Measurements from ENCODE around the gene AFF3.

AFF3 gene

DNA sequence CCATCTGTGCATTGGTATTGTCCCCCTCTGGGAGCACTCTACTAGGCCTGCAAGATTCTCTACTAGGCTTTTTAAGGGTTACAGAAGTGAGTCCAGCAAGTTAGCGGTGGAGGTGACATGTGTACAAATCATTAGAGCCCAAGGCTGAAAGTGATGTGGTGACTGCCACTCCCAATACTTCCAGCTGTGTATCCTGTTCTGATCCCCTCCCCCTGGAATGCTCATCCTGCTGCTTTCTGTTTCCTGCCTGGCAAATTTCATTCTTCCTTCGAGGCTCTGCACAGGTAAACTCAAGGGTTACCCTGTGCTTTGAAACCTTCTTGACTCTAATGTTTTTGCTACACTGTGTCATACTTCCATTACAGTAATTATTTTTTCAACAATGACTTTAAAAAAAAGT, 394.0 kb downstream of the AFF3 start:
- Histone ChIP-seq H3K9me3 (ENCODE audit: low read length) (no peaks in the 10 kb centered on the region), H3K9ac (ENCODE audit: low read length) (no peak overlapping the region), H3K9me2 (ENCODE audit: low read depth, low read length) (no peaks in the 10 kb centered on the region), H3K4me3 (ENCODE audit: low read depth, low read length, poor library complexity, severe bottlenecking) (no peak overlapping the region), H3F3A (ENCODE audit: insufficient read depth, low read length) (0 out of 2 replicates have a peak, but pooled peaks cover 4% of the 10 kb centered on the region), H4K20me1 (ENCODE audit: insufficient read depth, low read length) (no peaks in the 10 kb centered on the region), H3K4me2 (ENCODE audit: low read length) (no peak overlapping the region), H3K36me3 (ENCODE audit: insufficient read depth, low read length) (peaks cover 86% of the 10 kb centered on the region), H3K27ac (ENCODE audit: low read depth, low read length, poor library complexity, severe bottlenecking) (no peak overlapping the region), H3K27me3 (ENCODE audit: insufficient read depth, low read length) (no peaks in the 10 kb centered on the region), H3K79me2 (ENCODE audit: insufficient read depth, low read length) (no peaks in the 10 kb centered on the region), H2AFZ (ENCODE audit: low read length) (no peak overlapping the region), H3K4me1 (ENCODE audit: insufficient read depth, low read length, severe bottlenecking) (no peaks in the 10 kb centered on the region)
- TF ChIP-seq CTCF (IDR thresholded peaks at IDR 0.05; ENCODE audit: low read length) (no peak), EZH2 (IDR thresholded peaks at IDR 0.05; ENCODE audit: borderline replicate concordance, low read length) (no peak)

DNA sequence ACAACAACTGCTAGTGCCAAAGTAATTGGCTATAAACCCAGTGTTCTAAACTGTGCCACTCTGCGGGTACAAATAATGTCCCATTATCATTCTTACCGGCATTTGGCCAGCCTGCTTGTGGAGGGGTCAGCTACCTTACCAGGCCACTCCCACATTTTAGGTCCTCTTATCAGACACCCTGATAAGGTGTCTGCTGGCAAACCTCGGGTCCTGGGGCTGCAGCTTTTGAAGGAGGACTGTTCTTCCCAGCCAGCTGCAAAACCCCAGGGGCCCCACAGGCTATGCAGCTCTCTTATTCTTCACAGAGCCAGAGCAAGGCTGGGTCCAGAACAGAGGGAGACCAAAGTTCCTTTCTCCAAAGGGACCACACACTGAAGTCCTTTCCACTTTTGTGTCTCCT, 394.5 kb downstream of the AFF3 start:
- Histone ChIP-seq H3K9me3 (ENCODE audit: low read length) (no peaks in the 10 kb centered on the region), H3K9me2 (ENCODE audit: low read depth, low read length) (no peaks in the 10 kb centered on the region), H2AFZ (ENCODE audit: low read length) (no peak overlapping the region), H3K36me3 (ENCODE audit: insufficient read depth, low read length) (peaks cover 89% of the 10 kb centered on the region), H3K4me1 (ENCODE audit: insufficient read depth, low read length, severe bottlenecking) (no peaks in the 10 kb centered on the region), H3K4me3 (ENCODE audit: low read depth, low read length, poor library complexity, severe bottlenecking) (no peak overlapping the region), H3K9ac (ENCODE audit: low read length) (no peak overlapping the region), H4K20me1 (ENCODE audit: insufficient read depth, low read length) (no peaks in the 10 kb centered on the region), H3K4me2 (ENCODE audit: low read length) (no peak overlapping the region), H3K27me3 (ENCODE audit: insufficient read depth, low read length) (no peaks in the 10 kb centered on the region), H3K27ac (ENCODE audit: low read depth, low read length, poor library complexity, severe bottlenecking) (no peak overlapping the region), H3F3A (ENCODE audit: insufficient read depth, low read length) (0 out of 2 replicates have a peak, but pooled peaks cover 4% of the 10 kb centered on the region), H3K79me2 (ENCODE audit: insufficient read depth, low read length) (no peaks in the 10 kb centered on the region)
- TF ChIP-seq EZH2 (IDR thresholded peaks at IDR 0.05; ENCODE audit: borderline replicate concordance, low read length) (no peak), CTCF (IDR thresholded peaks at IDR 0.05; ENCODE audit: low read length) (no peak)

GRCh38 chr2:99743146-99743545, 399.2 kb downstream of the AFF3 start:
- Histone ChIP-seq H3K27me3 (ENCODE audit: insufficient read depth, low read length) (no peaks in the 10 kb centered on the region), H3K27ac (ENCODE audit: low read depth, low read length, poor library complexity, severe bottlenecking) (no peak overlapping the region), H4K20me1 (ENCODE audit: insufficient read depth, low read length) (no peaks in the 10 kb centered on the region), H3K9me2 (ENCODE audit: low read depth, low read length) (no peaks in the 10 kb centered on the region), H3K4me3 (ENCODE audit: low read depth, low read length, poor library complexity, severe bottlenecking) (no peak overlapping the region), H3K36me3 (ENCODE audit: insufficient read depth, low read length) (peaks cover 62% of the 10 kb centered on the region), H3K79me2 (ENCODE audit: insufficient read depth, low read length) (no peaks in the 10 kb centered on the region), H3K4me2 (ENCODE audit: low read length) (no peak overlapping the region), H3K9me3 (ENCODE audit: low read length) (peaks cover 6% of the 10 kb centered on the region; the same call in 1 of the 2 replicates), H3F3A (ENCODE audit: insufficient read depth, low read length) (no peaks in the 10 kb centered on the region), H3K9ac (ENCODE audit: low read length) (no peak overlapping the region), H2AFZ (ENCODE audit: low read length) (no peak overlapping the region), H3K4me1 (ENCODE audit: insufficient read depth, low read length, severe bottlenecking) (no peaks in the 10 kb centered on the region)
- TF ChIP-seq EZH2 (IDR thresholded peaks at IDR 0.05; ENCODE audit: borderline replicate concordance, low read length) (no peak), CTCF (IDR thresholded peaks at IDR 0.05; ENCODE audit: low read length) (no peak)

Measured in OCI-LY1 (cell line).